Fibroblast of skin of scalp (primary cell): ENCODE measurements around the gene RGL1.

Source experiments
- DNase-seq: peaks from one replicate; pipeline ENCODE4 v3.0.0-alpha.2; 2013

Gene RGL1

DNA sequence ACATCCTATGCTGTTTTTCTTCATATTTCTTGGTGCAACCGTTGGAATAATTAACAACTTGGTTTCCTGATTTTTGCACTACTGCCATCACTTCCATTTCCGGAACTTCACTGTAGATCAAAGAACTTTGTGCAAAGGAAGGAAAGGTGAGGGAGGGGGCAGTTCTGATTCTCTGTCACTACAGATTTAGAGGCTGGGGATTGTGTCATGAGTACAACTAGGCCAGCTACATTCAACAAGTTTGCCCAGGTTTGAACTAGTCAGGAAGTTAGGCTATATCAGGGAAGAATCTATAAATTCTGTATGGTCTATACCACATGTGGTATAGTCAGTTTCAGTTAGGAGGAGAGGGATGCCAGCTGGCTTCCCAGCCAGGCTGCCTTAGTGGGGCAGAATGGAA is 84.2 kb downstream of the RGL1 start:
- no peak for DNase-seq

DNA sequence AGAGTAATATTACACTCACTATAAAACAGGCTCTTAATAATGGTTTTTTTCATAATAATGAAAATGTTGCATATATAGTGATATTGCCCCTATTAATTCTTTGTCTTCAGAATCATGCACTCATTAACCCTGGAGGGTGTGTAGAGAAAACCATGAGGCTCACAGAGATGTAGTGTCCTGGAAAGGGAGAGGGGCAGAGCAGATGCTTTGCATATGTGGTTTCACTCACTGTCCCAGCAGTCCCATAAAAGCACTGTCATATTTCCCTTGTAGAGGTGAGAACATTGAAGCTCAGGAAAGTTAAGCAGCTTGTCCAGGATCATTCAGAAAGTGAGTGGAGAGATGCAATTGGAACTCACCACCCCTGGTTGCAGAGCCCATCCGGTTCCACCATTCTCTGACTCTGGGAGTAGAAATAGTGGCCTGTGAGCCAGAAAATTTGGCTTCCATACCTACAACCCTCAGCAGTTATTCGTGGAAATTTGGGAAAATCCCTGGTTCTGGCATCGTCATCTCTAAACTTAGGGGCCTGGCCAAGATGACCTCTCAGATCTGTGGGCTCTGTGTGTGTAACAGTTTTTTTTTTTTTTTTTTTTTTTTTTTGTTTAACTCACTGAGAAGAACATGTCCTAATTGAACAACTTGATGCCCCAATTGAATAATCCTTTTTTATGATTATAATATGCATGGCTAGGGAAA is 86.4 kb downstream of the RGL1 start:
- DNase-seq, result no peak

DNA sequence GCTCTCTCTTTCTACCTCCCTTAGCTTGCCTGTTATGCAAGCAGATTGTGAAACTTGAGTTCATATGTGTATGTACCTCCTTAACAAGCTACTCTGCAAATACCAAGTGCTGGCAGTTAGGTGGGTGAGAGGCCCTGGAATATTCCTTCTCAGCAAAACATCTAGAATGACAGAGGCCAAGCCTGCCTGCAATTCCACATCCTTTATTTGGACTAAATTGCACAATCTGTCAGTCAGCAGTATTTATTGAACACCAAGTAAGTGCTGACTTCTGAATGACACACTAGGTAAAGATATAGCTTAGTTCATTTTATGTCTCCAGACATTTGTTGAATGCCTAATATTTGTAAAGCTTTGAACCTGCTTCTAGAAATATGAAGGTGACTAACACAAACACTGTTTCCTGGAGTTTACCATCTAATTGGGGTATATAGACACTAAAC is 87.5 kb downstream of the RGL1 start:
- DNase-seq, result no peak

DNA sequence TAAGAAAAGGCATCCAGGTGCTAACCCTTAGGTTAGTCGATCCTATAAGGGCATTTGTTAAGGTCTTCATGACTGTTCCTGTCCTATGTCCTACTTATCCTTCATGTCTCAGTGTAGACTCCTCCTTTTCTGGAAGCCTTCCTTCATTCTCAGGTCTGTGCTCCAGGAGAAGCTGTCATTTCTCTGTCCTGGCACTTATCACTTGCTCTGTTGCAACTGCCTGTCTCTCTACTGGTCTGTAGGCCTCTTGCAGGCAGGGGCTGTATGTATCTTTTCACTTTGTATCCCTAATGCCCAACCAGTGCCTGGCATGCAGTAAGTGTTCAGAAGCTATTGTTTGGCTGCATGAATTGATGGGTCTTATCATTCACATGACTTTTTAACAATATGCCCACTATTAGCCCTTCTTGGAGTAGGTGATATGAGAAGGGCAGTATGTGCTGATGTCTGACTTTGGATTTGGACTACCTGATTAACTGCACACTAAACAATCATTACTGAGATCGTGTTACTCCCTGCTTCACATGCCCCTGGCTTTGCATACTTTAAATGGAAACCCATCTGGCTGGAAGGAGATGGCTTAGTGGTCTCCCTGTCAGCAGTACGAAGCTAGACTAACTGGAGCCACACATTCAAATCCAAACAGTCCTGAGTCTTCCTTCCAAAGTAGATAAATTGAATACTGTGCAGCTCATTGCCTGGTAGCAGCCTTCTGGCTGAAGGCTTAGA is 88.8 kb downstream of the RGL1 start:
- DNase-seq, result no peak

DNA sequence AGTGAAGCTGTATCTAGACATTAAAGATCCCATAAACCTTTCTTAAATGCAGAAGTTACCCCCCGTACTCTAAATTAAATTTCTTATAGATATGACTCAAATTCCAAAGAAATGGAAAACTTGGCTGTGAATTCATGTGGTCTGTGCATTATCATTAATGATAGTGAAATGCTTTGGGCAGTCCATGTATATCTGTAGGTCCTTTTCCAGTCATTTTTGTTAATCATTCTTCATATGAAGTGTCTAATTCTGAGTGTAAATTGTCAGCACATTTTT is 89.3 kb downstream of the RGL1 start:
- no peak for DNase-seq

DNA sequence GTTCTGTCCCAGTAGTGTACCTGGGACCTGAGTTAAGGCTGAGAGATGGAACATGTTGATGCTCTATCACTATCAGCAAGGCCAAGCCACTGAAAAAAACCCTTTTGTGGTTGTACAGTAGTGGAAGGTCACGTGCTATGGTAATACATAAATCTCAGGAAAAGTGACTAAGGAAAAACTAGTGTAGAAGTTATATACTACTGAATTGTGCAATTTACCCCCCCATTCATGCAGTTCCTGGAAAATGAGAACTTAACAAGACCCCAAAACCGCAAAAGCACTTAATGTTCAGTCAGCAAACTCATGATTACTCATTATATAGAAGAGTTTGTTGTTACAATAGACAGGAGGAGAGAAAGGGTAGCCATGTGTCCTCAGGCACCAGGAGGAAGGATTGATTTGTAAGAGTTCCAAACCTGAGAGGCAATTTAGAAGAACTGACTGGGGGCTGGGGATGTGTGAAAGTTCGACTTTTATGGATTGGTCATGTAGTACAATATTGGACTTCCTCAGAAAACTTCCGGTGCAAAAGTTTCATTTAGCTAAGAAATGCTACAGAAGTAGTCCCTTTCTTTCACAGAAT is 91.6 kb downstream of the RGL1 start:
- no peak for DNase-seq

DNA sequence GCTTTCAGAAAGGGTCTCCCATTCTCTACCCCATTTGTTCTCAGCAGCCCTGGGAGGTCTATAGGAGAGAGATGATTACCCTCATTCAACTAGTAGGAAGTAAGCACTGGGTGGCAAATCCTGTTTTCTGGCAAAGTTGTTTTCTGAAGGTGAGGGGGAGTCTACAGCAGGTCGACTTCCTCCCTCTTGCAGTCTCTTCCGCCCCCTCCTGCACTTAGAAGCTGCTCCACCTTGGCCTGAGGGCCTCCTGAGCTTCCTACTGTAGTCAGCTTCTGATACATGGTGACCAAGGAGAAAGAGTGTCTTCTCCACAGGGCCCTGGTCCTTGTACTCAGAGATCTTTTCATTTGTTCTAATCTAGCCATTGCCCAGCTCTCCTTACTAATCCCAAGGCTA is 93.1 kb downstream of the RGL1 start:
- DNase-seq, result no peak

DNA sequence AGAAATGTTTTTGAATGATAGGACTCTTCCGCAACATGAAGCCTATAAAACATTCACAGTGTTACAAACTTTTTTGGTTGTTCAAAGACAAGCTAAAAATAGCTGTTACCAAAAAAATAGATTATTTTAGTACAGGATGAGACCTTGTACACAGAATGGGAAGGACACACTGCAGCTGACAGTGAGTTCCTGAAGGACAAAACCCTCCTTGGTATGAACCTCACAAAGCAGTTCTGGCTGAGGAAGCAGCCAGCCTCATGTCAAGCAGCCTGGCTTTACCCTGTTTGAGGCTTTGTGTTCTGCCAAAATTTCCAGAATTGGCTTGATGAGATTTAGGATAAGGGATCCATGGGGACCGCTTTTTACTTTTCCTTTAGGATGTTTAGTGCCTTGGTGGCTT is 93.7 kb downstream of the RGL1 start:
- DNase-seq, result no peak

DNA sequence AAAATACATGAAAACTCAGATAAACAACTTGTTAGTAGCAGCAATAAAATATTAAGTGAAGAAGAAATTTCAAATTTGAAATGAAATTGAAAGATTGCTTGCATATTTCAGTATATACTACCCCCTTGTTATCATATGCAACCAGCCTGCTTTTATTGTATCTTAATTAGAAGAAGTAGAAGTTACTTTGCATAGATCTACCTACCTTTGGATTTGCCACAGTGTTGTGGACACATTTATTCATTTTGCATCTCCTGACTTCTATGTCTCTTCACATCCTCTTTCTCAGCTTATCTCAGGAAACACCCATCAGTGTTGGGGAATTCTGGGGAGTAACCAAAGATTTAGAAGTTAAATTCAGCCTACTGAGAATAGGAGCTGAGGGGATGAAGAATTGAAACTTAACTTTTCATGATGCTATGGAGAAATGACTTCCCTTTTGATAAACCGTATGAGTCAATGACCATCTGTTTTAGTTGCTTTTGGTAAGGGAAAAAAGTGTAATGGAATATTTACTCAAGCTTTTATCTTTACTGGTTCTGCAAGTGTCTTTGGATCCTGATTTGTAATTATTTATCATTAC is 96.9 kb downstream of the RGL1 start:
- DNase-seq, result no peak

DNA sequence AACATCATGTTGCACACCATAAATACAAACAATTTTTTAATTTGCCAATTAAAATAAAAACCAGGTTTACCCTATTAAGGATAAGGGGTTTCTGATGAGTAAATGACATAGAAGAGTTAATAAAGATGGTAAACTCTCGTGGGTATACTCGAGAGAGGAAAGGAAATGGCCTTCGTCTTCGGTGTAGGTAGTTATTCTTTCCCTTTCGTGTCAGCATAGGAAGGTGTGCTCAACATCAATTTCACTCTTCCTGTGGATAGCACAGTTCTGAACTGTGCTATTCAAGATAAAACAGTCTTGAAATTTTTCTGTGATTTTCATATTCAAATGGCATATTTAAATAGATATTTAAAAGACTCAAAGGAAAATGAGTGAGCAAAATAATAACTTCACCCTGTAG is 98.2 kb downstream of the RGL1 start:
- no peak for DNase-seq

DNA sequence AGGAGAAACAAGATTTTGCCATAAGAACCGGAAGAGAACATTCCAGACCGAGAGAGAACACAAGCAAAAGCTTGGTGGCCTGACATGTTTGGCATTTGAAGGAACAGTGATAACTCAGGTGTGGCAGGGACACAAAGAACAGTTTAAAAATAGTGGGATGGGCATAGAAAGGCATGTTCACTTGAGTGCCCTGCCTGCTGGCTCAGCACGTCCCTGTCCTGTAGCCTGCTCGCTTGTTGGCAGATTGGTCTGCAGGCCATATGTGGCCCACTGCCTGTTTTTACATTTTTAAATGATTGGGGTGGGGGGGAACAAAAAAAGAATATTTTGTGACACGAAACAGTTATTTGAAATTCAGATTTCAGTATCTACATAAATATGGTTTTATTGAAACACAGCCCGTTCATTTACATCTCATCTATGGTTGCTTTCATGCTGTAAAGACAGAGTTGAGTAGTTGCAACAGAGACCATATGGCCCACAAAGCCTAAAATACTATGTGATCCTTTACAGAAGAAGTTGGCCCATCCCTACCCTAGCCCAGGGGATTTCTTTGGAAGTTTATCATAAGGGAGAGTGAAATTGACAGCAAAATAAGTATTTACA is 100.7 kb downstream of the RGL1 start:
- no peak for DNase-seq

DNA sequence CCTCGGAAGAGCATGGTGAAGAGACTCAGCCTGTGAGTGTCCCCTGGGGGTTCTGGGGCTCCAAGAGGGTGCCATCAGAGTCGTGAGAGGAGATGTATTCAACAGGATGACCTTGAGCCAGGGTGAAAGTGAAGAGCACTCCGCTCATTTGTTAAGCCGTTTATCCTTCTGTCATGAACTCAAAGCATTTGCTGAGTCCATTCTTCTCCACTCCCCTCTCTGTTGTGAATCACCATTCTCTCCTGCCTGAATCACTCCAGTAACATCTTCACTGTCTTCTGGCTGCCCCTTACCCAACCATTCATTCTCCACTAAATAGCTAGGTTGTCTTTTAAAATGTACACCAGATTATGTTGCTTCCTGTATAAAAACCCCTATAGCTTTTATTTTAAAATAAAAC is 102.2 kb downstream of the RGL1 start:
- DNase-seq, result no peak

DNA sequence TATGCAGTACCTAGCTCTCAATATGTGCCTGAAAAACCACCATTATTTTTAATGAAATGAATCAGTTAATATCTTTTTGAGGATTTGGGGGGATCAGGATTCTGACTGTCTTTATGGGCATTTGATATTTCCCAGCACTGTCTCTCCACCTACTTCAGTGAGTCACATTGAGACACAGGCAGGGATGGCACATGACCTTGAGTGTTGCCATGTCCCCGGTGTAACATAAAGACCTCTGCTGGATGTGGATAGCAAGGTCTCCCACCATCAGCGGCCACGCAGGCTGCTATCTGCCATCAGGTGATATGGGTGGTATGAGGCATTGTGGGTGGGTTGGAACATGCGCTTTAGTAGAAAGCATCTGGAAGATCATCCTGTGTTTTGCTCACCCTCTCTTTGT is 103.2 kb downstream of the RGL1 start:
- DNase-seq, result no peak

DNA sequence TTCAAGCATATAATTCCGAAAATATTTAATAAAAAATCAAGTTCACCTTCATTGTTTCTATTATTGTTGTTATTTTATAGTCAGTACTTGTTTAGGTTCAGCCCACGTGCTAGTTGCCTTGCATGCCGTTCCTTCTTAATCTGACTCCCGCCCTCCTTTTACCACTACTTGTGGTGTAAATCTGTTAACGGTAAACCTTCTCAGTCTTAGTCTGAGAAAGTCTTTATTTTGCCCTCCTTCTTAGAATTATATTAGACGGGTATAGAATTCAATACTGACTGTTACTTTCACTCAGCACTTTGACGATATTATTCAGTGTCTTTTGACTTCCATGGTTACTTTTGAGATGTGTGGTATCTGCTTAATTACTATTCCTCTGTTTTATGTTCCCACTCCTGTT is 104.8 kb downstream of the RGL1 start:
- no peak for DNase-seq

DNA sequence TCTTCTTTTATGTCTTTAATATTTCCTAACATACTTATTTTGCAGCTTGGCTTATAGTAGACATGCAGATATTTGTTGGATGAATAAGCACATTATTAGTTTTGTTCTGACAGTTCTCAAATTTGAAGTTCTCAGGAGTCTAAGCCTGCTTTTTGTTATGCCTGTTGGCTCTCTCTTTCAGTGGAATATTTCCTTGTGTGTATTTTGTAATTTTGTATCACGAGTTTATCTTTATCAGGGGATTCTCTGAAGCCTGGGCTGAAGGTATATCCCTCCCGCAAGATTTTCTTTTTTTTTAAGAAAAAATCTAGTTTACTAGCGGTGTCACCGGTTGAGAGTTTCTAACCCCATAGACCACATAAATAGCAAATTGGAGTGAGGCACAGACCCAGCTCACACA is 105.9 kb downstream of the RGL1 start:
- no peak for DNase-seq

DNA sequence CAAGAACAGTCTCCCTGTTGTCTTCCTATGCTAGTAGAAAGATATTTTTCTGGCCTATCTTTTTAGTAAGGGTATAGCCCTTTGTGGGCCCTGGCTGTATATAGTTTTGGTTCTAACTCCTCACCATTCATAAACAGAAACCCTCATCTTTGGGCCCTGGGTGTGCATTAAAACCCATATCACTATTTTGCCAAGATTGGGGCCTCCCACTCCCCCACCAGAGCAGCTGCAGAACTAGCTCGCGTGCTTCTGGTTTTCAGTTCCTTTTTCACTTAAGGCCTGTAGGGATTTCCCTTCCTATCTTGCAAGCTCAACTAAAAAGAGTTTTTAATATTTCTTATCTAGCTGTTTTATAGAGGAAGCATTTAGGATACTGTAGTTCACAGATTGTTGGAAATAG is 106.4 kb downstream of the RGL1 start:
- DNase-seq, result no peak

DNA sequence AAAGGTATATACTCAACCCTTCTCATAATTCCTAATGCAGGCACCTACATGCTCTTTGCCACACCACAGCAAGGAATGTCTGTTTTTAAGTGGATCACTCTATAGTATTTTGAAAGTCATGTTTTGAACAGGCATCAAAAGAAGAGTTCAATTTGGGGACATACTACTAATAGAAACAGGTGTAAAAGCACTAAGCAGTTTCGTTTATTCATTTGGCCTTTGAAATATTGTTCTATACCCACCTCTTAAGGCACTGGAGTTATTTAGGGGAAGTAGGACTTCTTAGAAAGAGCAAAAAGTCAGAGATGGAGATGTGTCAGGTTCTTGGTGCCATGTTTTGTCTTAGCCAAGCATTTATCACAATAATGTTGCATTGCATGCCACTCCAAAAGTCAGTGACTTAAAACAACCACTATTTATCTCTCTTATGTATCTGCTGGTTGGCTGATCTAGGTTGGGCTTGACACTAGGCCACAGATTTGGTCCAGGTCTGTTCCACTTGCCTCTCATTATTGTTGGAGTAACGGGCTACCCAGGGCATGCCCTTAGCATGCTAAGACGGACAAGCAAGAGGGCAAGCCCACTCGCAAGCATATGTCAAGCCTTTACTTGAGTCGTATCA is 107.5 kb downstream of the RGL1 start:
- no peak for DNase-seq

DNA sequence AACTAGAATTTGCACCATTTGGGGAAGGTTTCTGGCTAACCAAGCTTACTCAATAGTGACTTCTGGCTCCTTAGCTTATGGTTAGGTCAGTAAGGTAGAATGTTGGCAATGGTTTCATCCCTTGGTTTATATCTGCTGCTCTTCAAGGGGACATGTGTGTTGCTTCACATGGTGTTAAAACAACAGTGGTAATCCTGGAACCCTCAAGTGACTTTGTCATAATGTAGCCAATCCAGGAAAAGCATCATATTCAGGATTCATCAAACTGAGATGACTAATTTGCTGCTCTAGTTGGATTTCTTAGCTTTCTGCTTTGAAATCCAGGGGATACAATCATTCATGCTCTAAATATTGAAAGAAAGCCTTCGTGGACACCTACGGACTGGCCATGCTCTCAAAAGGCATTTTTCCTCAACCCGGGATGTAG is 108.7 kb downstream of the RGL1 start:
- DNase-seq, result peak; percentile 29

DNA sequence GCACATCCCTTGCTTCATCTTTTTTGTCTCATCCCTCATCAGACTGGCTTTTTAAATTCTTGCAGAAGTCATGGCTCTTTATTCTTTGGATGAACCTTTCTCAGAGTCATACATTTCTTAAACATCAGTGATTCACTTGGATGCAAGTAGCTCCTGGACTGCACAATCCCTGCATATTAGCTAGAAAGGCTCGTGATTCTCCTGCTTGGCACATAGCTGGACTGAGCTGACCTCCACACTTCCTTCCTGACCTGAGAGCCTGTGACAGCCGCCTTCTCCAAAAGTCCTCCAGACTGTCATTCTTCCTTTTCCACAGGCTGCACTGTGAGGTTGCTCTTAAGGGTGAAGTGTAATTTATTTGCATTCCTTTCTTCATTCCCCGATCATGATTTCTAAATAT is 109.4 kb downstream of the RGL1 start:
- DNase-seq, result no peak

DNA sequence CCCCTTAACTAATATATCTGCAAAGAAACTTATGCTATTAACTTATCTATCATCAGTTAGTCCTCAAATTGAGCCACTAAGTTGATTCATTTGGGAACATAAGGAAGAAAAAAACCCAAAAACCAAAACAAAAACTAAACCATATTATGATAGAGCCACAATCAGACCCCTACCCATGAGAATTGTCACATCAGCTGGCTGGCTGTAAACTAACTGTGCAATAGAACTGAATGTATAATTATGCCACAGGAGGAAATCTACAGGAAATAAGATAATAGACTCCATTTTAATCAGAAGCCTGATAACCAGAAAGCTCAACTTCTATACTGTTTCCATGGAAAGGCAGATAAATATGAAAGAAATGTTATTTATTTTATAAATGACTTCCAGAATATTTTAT is 110.0 kb downstream of the RGL1 start:
- DNase-seq, result no peak

DNA sequence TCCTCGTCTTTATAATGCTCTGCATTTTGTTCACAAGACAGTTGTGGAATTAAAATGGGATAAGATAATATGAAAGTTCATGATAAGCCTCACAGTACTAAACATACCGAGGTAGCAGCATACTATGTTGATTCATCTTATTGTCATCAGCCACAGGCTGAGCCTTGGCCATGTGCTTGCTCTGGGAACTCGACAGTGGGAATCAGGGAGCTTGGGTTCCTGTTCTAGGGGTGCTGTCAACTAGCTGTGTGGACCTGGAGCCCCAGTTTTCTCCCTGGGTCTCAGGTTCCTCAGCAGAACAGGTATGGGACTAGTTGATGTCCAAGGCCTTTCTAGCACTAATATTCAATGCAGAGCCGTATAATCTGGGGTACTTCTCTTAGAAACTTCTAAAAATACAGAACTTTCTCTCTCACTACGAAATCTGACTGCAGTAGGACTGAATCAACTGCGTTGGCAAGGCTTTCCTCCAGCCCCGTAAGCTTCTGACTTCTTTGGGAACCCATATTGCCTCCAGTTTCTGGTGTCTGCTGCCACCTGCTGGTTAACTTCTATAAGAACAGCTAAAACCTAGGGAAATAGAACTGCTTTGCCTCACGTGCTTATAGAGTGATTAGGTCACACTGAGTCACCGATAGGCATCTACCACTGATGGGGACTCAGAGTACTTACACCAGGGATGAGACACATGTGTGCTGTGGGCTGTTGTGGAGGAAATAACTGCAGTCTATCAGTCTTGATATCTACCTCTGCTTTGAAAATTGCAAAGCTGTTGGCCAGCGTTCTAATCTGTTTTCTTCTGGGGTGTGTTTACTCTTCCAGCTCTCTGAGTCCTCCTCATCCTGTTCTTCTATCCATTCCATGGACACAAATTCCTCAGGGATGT is 110.9 kb downstream of the RGL1 start:
- DNase-seq, result peak; percentile 97

DNA sequence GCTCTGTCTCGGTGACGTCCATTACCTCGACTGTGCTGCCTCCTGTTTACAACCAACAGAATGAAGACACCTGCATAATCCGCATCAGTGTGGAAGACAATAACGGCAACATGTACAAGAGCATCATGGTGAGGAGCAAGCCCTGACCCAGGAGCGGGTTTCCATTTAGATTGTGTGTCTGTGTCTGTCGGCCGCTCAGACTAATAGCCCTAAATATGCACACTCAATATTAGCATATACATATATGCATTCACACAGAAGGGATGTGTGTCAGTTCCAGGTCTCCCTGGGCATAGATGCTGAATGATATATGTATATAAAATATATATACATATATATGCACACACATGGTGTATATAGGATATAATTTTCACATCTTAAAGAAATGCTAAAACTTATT is 111.7 kb downstream of the RGL1 start:
- no peak for DNase-seq
